Activated CD4-positive, alpha-beta T cell treated with anti-CD3 and anti-CD28 coated beads, Interleukin-10, Interleukin-2, amounts not matched to agents 100 ng/mL and 50 ng/mL, durations not matched to agents 16 hours and 8 hours (primary cell): Measurements from ENCODE around the gene TMEM151A.

Experiments
- DNase-seq: peaks from one replicate; pipeline ENCODE4 v3.0.0-alpha.2; 2020

The TMEM151A gene

DNA sequence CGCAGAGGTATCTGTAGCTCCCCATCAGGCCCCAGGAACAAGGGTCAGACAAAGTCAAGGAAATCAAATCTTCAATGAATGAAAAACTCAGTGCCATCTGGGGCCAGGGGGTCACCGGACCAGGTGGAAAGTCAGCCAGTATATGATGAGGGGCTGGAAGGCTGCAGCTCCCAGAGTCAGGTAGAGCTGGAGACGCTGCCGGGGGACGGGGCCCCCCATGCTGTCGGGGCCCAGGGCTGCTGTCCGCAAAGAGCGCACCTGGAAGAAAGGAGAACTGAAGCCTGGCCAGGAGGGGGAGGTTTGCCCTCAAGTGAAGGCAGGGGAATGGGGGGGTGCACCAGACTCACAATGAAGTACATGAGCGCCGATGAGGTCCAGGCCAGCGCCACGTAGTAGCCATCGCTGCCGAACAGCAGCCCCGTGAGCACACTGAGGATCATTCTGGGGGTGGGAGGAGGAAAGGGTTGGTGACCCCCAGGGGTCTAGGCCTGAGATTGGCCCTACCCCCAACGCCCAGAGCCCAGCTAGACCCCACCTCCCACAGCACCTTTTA, 7.1 kb upstream of the TMEM151A start:
- no peak for DNase-seq

DNA sequence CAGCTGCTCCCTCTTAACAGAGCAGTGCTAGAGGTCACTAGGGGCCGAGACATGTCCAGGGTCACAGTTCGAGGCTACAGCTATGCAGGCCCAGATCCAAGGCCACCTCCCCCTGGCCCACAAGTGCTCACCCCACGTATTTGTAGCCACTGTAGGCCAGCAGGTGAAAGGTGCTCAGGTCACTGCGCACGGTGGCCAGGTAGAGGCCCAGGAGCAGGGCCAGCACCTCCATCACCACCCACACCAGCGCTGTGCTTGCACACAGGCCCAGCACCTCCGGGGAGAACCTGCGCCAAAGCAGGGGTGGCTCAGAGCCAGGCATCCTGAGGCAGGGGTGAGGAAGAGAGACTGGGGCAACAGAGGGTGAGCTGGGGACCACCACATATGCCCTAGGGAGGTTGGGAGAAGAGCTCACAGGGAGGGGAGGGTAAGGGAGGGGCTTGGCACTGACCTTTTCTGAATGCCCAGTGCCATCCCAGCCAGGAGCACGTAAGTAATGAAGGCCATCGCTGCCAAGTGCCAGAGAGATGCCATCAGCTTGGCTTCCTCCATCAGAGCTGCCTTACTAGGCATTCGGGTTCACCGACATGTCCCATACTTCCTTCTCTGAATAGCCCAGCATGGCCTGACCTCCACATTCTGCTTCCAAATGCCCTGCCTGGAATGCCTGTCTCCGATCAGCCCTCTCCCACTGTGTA, 6.3 kb upstream of the TMEM151A start:
- no peak for DNase-seq

DNA sequence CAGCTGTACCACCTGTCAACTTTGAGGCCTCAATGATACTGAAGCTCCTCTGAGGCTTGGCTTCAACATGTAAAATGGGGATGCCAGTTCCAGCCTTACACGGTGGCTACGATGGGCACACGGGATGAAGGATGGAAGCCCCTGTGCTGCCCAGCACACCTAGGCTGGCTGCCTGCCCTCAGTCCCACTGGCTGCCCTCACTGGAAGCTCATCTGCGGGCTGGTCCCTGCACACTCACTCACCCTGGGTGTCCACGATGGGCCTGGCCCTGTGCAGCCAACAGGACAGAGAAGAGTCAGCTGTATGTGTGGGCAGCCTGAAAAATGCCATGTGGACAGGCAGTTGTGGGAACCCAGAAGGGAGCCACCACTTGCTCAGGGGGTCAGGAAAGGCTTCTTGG, 5.0 kb upstream of the TMEM151A start:
- no peak for DNase-seq

DNA sequence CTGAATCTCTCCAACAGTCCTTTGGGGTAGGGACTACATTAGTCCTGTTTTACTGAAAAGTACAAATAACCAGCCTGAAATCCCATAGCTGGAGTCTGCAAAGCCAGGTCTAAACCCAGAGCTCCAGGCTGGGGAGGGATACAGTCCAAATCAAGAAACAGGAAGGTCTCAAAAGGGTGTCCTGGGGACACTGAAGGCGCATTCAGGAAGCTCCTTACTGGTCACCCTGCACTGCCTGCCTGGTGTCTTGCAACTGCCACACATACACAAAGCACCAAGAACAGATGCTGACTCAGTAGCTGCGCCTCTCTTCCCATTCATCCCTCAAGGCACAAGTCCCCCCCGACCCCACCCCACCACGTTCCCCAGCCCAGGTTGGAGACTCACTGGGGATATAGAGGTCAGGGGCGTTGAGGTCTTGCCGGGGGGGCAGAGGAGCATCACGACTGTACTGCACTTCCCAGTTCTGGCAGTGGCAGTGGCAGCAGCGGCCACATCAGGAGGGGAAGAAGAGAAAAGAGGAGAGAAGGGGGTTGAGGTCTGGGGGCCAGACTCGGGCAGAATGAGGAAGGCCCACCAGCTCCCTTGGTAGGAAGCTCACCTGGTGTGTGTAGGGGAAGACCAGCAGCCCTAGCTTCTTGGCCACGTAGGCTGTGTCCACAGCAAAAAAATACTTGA, 4.3 kb upstream of the TMEM151A start:
- no peak for DNase-seq

DNA sequence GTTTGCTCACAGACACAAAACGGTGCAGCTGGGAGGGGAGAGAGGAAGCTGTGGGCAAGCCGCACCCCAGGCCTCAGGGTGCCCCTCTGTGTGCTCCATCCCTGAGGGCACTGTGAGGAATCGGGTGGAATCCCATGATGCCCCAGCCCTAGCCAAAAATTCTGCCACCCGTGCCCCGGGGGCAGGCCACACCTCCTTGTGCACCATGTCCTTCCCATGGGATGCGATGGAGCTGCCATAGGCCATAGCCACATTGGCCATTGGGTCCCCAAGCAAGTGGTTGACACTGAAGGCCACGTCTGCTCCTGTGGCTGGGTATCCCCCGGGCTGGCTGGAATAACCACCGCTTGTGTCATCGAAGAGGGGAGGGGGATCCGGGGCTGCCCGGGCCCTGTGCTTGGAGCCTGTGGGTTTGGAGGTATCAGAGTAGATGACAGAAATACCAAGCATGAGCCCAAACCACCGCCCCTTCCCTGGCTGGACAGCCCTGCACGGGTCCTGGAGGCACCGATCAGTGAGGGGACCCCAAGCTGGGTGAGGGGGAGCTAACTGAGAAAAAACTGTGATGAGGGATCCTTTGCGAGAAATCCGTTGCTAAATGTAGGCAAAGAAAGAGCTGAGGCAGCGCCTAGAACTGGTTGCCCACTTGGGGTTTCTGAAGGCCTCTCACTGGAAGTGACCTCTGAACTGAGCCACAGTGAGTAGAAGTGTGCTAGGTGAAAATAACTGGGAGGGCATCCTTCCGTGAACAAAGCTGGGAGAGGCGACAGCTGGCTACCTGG, 3.6 kb upstream of the TMEM151A start:
- DNase-seq: no peak

DNA sequence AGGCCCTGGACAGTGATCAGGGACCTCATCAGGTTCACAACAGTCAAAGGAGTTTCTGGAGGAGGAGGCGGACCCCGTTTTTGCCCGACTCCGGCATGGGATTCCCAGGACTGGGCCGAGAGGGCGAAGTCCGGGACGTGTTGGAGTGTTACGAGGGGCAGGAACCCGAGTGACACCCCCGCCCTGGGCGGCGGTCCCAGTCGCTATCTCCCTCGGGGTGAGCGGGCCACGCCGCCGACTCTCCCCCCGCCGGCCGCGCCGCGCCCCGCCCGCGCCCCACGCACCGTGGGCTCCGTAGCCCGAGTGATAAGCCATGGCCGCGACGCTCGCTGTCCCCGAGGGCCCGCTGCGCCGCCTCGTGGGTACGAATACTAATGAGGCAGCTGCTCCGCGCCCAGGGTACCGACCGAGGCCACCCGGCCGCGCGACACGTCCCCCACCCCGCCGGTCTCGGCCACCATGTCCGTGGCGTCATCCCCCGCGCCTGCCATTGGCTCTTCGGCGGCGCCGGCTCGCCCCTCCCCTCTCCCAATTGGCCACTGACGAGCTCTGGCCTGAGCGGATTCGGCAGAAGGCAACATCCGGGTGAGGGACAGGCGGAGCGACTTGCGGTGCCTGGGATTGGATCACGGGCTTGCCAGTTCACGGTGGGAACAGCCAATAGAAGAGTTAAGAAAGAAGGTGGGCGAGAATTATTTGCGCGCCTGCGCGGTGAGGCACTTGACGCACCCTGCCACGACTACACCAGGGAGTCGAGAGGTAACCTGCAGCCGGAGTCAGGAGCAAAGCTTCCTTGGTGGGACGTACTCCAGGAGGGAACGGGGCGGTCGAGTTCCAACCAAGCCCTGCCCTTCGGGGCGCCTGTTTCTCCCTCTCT, 2.8 kb upstream of the TMEM151A start, which contains the start of gene YIF1A:
Gene YIF1A (minus strand): TSS at position 473 of the 877 bp plus-strand sequence. CDS start 158 bp downstream, at position 315.
- peak; percentile 100 for DNase-seq

DNA sequence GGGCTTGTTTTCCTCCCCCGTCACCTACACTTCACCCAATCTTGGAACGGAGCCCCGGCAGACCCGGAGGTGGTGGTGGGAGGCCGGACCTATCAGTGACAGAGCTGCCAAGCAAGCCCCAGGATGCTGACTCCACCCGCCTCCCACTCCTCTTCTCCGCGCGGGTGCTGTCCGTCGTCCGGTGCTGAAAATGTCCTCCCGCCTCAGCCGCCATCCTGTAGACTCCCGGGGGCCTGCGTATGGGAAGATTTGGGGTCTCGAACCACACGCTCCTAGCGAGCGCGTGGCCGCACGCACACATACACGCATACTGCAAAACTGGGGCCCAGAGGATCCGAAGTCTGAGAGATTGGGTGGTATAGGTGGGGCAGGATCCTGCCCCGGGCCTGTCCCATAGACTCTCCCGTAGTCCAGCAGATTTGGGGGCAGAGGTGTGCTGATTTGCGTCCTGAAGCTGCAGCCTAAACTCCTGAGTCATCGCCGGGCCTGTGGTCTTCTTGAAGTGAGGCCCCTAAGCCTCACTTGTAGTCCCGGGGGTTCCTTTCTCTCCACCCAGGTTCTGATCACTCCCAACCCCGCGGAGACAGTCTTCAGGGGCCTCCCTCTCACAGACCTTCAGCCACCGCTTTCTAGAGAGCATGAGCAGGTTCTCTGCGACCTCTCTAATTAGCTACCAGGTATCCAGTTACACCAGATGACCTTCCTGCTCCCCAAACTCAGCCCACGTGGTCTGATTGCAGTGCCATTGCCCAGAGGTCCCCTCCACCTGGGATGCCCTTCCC, 2.0 kb upstream of the TMEM151A start:
- peak; percentile 83 for DNase-seq

DNA sequence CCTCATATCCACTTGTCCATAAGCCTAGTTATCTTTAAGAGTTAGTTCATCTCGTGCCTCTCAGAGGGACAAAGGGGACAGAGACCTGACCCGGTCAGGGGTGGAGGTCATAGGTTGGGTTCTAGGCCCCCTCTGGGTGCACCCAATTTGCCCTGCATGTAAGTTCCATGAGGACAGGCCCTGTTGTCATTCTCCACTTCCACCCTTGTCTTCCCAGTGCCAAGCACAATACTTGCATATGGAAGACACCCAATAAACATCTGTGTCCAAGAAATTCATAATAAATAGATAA, 1.4 kb upstream of the TMEM151A start:
- DNase-seq: no peak

DNA sequence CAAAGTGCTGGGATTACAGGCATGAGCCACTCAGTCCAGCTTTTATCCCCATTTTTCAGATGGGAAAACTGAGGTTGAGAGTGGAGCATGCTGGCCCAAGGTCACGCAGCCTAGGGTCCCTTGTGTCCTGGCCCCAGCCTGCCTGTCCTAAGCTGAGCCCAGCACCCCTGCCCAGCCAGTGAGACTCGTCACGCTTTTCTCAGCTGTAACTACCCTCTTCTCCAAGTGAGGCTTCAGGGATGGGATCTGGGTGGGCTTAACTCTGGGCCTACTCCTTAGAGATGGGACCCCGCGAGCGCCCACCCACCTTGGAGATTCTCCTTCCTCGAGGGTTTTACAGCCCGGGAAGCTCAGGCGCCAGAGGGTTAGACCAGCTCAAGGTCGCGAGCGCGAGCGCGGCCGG, 390 bp upstream of the TMEM151A start:
- DNase-seq: no peak

DNA sequence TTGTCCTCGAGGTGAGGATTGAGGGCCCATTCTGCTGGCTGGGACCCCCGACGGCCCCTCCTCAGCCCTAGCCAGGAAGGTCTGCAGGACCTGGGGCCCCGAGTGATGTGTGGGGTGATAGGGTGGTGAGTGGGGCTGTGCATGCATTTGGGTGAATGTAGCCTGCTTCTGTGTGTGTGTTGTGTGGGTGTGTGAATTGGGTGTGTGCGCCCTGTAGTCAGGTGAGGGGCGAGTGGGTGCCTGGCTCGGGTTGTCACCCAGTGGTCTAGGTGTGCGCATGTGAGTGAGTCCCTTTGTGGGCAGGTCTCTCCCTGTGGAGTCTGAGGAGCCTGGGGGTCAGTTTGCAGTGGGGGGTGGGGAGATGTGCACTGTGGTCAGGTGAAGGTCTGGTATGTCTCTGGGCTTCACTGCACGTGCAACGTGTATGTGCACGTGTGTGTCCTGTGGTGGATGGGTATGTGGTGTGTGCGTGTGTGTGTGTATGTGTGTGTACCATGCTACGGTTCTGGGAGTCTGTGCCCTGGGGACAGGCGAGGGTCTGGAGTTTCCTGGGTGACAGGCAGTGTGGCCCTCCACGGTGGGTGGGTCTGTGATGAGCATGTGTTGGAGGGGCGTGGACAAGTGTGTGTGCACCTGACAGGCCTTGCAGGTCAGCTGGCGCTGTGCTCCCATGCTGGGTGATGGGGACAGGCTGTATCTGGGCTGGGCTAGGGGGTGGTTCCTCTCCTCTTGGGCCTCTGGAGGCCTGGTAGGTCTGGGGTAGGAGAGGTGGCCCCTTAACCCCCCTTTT, 1.0 kb downstream of the TMEM151A start:
- DNase-seq: no peak

DNA sequence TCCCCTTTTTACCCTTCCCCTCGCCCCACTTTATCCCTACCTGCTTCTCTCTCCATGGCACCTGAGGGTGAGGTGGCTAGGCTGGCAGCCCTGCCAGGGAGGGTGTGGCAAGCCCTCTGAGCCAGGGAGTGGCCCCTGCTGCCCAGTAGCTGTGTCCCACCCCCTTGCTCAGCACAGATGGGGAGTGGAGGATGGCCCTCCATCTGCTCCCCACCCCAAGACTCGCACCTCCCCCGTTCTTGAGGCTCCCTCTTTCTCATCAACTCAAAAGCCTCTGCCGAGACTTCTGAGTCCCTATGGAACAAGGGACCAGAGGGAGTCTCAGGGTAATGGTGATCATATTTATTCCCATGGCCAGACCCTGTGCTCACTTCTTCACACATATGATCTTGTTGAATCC, 1.7 kb downstream of the TMEM151A start:
- no peak for DNase-seq

DNA sequence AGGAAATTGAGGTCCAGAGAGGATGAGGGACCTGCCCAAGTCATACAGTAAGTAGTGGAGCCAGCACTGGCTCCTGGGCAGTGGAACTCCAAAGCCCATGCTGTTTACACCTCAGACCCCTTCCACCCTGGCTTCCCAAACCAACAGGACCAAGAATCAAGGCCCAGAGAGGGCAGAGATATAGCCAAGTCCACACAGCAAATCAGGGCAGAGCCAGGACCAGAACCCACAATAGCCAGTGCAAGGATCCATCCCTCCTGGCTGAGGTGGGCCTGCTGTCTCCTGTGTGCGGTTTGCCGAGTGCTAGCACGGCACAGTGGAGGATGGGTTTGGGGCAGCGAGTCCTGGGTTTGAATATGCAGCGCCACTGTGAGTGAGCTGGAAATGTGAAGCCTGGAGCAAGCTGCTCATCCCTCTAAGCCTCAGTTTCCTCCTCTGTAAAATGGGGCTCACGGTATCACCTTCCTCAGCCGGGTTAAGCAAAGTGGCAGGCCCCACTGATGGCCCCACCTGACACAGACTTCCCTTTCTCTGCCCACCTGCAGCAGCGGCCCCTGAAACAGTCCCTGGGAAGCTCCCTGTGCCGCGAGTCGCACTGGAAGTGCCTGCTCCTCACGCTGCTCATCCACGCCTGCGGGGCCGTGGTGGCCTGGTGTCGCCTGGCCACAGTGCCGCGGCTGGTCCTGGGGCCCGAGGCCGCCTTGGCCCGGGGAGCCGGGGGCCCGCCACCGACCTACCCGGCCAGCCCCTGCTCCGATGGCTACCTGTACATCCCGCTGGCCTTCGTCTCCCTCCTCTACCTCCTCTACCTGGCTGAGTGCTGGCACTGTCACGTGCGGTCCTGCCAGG, 2.3 kb downstream of the TMEM151A start:
- DNase-seq: no peak

DNA sequence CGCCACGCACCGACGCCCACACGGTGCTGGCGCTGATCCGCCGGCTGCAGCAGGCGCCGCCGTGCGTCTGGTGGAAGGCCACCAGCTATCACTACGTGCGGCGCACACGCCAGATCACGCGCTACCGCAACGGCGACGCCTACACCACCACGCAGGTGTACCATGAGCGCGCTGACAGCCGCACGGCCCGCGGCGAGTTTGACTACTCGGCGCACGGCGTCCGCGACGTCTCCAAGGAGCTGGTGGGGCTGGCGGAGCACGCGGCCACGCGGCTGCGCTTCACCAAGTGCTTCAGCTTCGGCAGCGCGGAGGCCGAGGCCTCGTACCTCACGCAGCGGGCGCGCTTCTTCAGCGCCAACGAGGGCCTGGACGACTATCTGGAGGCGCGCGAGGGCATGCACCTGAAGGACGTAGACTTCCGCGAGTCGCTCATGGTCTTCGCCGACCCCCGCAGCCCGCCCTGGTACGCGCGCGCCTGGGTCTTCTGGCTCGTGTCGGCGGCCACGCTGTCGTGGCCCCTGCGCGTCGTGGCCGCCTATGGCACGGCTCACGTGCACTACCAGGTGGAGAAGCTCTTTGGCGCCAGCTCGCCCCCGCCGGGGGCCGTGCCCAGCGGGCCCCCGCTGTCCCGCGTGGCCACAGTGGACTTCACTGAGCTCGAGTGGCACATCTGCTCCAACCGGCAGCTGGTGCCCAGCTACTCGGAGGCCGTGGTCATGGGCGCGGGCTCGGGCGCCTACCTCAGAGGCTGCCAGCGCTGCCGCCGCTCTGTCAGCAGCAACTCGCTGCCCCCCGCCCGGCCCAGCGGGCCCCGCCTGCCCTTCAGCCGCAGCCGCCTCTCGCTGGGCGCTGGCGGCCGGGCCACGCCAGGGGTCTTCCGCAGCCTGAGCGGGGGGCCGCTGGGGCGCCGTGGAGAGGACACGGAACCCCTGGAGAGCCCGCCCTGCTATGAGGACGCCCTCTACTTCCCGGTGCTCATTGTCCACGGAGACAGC, 3.2 kb downstream of the TMEM151A start:
- DNase-seq: no peak

DNA sequence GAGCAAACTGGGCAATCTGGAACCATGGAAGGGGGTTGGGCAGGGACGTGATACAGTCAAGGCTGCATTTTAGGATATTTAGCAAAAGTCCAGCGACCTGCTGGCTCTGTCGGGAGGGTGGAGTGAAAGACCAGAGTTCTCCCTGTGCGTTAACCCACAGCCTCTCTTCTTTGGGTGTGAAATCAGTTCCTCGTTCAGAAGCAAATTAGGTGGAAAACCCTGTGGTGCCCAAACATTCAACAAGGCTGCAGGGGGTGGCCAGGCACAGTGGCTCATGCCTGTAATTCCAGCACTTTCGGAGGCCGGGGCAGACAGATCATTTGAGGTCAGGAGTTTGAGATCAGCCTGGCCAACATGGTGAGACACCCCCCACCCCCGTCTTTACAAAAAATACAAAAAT, 5.9 kb downstream of the TMEM151A start:
- no peak for DNase-seq

DNA sequence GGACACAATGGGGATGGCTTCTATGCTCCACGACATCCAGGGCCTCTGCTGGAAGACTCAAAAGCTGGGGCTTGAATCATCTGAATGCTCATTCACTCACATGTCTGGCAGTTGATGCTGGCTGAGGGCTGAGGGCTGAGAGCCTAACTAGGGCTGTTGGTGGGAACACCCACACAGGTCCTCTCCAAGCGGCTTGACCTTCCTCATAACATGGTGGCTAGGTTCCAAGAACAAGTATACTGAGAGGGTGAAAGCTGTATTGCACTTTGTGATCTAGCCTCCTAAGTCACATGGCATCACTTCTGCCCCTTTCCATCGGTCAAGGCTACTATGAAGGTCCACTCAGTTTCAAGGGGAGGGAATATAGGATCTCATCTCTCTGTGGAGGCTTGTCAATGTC, 7.5 kb downstream of the TMEM151A start:
- no peak for DNase-seq

DNA sequence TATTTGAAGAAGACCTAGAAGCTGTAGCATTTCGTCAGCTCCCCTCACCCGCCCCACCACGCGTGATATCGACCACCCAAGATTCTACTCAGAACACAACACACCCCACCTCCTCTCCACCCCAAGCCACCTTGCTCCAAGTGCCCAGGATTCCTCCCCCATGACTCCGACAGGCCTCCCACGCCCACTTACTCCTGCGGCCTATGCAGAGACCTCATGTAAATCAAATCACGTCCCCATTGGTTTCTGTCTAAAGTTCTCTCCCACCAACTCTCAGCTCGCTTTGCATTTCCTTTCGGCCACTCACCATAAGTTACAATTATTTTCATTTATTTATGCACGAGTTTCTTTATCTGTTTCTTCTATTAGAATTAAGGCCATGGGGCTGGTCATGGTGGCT, 11.0 kb downstream of the TMEM151A start:
- no peak for DNase-seq

DNA sequence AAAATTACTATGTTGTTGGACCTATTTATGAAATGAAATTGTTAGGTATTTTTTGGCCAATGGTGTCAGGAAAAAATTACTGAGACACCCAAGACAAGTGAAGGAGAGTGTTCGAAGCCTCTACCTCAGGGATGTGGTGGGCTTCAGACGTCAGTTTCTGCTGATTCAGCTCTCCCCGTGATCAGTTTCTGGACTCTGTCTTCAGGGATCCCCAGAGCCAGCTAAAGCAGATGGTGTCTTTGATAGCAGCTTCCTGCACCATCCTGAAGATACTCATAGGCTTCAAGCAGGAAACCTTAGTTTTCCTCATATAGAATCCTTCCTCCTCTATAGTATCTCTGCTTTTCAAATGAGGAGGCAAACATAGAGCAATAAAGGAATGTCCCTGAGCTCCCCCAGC, 17.8 kb downstream of the TMEM151A start:
- no peak for DNase-seq

DNA sequence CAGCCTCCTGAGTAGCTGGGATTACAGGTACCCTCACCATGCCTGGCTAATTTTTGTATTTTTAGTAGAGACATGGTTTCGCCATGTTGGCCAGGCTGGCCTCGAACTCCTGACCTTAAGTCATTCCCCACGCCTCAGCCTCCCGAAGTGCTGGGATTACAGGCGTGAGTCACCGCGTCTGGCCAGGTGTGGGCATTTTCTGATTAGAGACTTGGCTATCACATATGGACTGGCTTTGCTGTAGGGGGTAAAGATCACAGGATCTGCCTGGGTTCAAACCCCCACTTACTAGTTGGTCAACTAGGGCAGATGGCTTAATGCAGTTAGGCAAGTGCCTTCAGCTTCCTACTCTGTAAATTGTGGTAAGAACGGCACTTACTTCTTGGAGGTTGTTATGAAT, 18.6 kb downstream of the TMEM151A start:
- no peak for DNase-seq
